A172 (cell line): ENCODE data around the gene GPR22. TPM values are rescaled to one million over a fixed set of nuclear protein-coding genes. Genes with fewer than 3 reads are reported as not detected.

ENCODE experiments used
- DNase-seq: peaks from one replicate; pipeline ENCODE4 v3.0.0-alpha.2; 2015; ENCODE audit warnings: low spot score
- total RNA-seq: library from RNA; depleted of rRNA; stranded (reverse); fragments of >200 nt; shearing (Covaris generic); gene quantifications from 2 replicates; pipeline ENCODE4 v1.2.3, GENCODE V29; 2014; rRNA removed

GPR22 gene
- total RNA-seq, 1 experiment from 2014 or later: not detected

GRCh38 chr7:107479303-107479702 lies 9.4 kb downstream of the GPR22 start:
- DNase-seq: no peak

- DNase-seq: no peak
Measured at GRCh38 chr7:107480932-107481331, 11.1 kb downstream of the GPR22 start.

GRCh38 chr7:107482571-107482970 lies 12.7 kb downstream of the GPR22 start:
- DNase-seq: no peak

- no peak for DNase-seq
Measured at GRCh38 chr7:107486041-107486440, 16.2 kb downstream of the GPR22 start.

- no peak for DNase-seq
Measured at GRCh38 chr7:107492875-107493274, 23.0 kb downstream of the GPR22 start.

- DNase-seq: peak; percentile 17
Measured at GRCh38 chr7:107494315-107494751, 24.5 kb downstream of the GPR22 start.

GRCh38 chr7:107494884-107495283 lies 25.0 kb downstream of the GPR22 start:
- no peak for DNase-seq

- no peak for DNase-seq
Measured at GRCh38 chr7:107495516-107495915, 25.7 kb downstream of the GPR22 start.

- no peak for DNase-seq
Measured at GRCh38 chr7:107499731-107500130, 29.9 kb downstream of the GPR22 start.

- peak; percentile 21 for DNase-seq
Measured at GRCh38 chr7:107501593-107501992, 31.7 kb downstream of the GPR22 start.

- DNase-seq: no peak
Measured at GRCh38 chr7:107502154-107502553, 32.3 kb downstream of the GPR22 start.

GRCh38 chr7:107502797-107503196 lies 32.9 kb downstream of the GPR22 start:
- no peak for DNase-seq

GRCh38 chr7:107503687-107504086 lies 33.8 kb downstream of the GPR22 start:
- DNase-seq: no peak

GRCh38 chr7:107505362-107505761 lies 35.5 kb downstream of the GPR22 start:
- DNase-seq: no peak

GRCh38 chr7:107505997-107506673 lies 36.3 kb downstream of the GPR22 start:
- DNase-seq: no peak

GRCh38 chr7:107506674-107507339 lies 37.0 kb downstream of the GPR22 start:
- DNase-seq: peak; percentile 25

Other genes starting within 250 kb of the GPR22 start
- 28.1 and 84.0 TPM in 2 replicates for gene COG5, start 93.9 kb downstream of the GPR22 start, total RNA-seq
- 16.0 and 33.9 TPM in 2 replicates for gene DUS4L, start 93.9 kb downstream of the GPR22 start, total RNA-seq
- gene BCAP29, start 110.2 kb downstream of the GPR22 start, total RNA-seq: 127 and 151 TPM in 2 replicates
- gene SLC26A4, start 190.8 kb downstream of the GPR22 start, total RNA-seq: 0.02 TPM in 1 of 2 replicates, not detected in the other